ENCODE data around the gene IL22RA2. TPM values are rescaled to one million over a fixed set of nuclear protein-coding genes. Genes with fewer than 3 reads are reported as not detected.

Gene IL22RA2
- total and polyA plus RNA-seq, 2 experiments from 2014 or later, result not detected

DNA sequence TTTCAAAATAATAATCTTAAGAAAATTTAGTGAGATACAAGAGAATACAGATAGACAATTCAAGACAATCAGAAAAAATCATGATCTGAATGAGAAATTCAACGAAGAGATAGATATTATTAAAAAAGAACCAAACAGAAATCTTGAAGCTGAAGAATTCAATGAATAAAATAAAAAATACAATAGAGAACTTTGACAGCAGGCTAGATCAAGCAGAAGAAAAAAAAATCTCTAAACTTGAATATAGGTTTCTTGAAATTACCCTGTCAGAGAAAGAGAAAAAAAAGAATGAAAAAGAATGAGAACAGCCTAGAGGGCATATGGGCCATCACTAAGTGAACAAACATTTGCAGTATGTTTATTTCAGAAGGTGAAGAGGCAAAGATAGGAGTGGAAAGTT, 39.0 kb downstream of the IL22RA2 start:
- H3K36me3 ChIP-seq, result no peaks in the 10 kb centered on the region

DNA sequence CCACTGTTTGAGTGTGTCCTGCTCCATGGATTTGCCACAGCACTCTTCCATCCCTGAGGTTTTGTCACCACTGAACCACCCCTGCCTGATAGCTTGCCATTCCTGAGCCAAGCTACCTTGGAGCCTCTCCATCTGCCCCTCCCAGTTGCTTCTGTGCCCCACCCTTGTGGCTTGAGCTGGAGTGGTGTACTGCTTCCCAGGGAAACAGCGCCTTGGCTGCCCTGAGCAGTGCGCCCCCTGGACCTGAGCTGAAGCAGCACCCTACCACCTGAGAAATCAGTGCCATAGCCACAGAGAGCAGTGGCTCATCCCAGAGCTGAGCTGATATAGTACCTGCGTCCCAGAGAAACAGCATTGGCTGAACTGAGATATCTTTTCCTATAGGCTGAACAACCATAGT, 40.3 kb downstream of the IL22RA2 start:
- TF ChIP-seq, protein P1, sequence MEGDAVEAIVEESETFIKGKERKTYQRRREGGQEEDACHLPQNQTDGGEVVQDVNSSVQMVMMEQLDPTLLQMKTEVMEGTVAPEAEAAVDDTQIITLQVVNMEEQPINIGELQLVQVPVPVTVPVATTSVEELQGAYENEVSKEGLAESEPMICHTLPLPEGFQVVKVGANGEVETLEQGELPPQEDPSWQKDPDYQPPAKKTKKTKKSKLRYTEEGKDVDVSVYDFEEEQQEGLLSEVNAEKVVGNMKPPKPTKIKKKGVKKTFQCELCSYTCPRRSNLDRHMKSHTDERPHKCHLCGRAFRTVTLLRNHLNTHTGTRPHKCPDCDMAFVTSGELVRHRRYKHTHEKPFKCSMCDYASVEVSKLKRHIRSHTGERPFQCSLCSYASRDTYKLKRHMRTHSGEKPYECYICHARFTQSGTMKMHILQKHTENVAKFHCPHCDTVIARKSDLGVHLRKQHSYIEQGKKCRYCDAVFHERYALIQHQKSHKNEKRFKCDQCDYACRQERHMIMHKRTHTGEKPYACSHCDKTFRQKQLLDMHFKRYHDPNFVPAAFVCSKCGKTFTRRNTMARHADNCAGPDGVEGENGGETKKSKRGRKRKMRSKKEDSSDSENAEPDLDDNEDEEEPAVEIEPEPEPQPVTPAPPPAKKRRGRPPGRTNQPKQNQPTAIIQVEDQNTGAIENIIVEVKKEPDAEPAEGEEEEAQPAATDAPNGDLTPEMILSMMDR (IDR thresholded peaks at IDR 0.05; ENCODE audit: low read depth, low read length), result no peak
- no peak overlapping the region for H3K4me3 ChIP-seq
- H3K27me3 ChIP-seq, result no peaks in the 10 kb centered on the region
- no peaks in the 10 kb centered on the region for H3K9me3 ChIP-seq (ENCODE audit: low read depth)
- no peak for DNase-seq (ENCODE audit: low read depth in 1 of 2, low spot score in 1 of 2)
- H3K4me1 ChIP-seq (ENCODE audit: low read depth), result no peaks in the 10 kb centered on the region
- no peak overlapping the region for H3K27ac ChIP-seq
- H3K36me3 ChIP-seq, result no peaks in the 10 kb centered on the region

More for the DNA sequence above, 39.0 kb downstream of the IL22RA2 start:
- H3K27me3 ChIP-seq, result no peaks in the 10 kb centered on the region
- no peaks in the 10 kb centered on the region for H3K4me1 ChIP-seq (ENCODE audit: low read depth)
- DNase-seq (ENCODE audit: low read depth in 1 of 2, low spot score in 1 of 2), result no peak
- H3K4me3 ChIP-seq, result no peak overlapping the region
- H3K9me3 ChIP-seq (ENCODE audit: low read depth), result no peaks in the 10 kb centered on the region
- no peak overlapping the region for H3K27ac ChIP-seq
- TF ChIP-seq, protein P1 (IDR thresholded peaks at IDR 0.05; ENCODE audit: low read depth, low read length), result no peak

DNA sequence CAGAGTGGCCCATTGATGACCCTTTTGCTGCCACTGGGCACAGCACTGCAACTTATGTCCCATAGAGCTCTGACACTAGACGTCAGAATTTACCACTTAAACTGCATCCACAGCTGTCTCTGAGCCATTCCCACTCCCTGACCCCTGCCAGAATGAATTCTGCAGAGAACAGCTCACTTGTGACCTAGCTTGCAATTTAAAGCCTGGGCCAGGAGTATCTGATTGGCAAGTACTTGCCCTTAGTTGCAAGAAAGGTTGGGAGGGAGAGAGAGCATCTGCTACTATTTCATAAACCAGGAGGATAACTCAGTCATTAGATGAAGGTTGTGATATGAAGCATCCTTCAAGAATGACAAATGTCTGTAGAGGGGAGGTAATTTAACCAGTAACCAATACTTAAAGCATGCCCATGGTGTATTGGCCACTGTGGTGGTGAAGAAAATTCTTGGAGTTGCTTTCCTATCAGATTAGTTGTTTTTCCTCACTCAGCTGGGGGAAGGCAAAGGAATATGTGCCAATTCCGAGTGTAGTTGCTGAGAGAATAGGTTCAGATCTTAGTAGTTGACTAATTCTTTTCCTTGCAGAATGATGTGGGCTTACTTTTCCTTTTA, 46.5 kb downstream of the IL22RA2 start:
- H3K36me3 ChIP-seq, result no peaks in the 10 kb centered on the region
- no peak for DNase-seq (ENCODE audit: low read depth in 1 of 2, low spot score in 1 of 2)

DNA sequence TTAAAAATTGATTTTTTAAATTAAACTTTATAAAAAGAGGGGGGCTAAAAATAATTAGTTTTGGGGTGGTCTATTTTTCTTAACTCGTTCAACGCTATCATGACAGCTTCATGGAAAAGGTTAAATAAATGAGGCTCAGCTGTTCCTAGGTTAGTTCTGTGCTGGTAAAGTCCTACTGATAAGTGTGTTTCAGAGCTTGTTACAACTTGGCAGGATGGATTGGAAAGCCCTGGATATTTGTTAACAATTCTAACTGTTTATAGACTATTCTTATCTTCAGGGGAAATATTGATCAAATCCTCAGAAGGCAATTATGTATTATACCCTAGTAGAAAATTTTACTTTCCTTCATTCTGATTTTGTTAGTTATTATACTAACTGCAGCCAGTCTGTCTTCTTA, 50.4 kb downstream of the IL22RA2 start:
- TF ChIP-seq, protein P1 (IDR thresholded peaks at IDR 0.05; ENCODE audit: low read depth, low read length), result no peak
- no peaks in the 10 kb centered on the region for H3K4me1 ChIP-seq (ENCODE audit: low read depth)
- no peak overlapping the region for H3K4me3 ChIP-seq
- no peaks in the 10 kb centered on the region for H3K36me3 ChIP-seq
- DNase-seq (ENCODE audit: low read depth in 1 of 2, low spot score in 1 of 2), result no peak
- H3K9me3 ChIP-seq (ENCODE audit: low read depth), result no peaks in the 10 kb centered on the region
- H3K27me3 ChIP-seq, result no peaks in the 10 kb centered on the region
- H3K27ac ChIP-seq, result no peak overlapping the region

More for the DNA sequence above, 46.5 kb downstream of the IL22RA2 start:
- Histone ChIP-seq H3K27ac (no peak overlapping the region), H3K4me1 (ENCODE audit: low read depth) (no peaks in the 10 kb centered on the region), H3K27me3 (no peaks in the 10 kb centered on the region), H3K9me3 (ENCODE audit: low read depth) (no peaks in the 10 kb centered on the region), H3K4me3 (no peak overlapping the region)
- TF ChIP-seq, protein P1 (IDR thresholded peaks at IDR 0.05; ENCODE audit: low read depth, low read length), result no peak

DNA sequence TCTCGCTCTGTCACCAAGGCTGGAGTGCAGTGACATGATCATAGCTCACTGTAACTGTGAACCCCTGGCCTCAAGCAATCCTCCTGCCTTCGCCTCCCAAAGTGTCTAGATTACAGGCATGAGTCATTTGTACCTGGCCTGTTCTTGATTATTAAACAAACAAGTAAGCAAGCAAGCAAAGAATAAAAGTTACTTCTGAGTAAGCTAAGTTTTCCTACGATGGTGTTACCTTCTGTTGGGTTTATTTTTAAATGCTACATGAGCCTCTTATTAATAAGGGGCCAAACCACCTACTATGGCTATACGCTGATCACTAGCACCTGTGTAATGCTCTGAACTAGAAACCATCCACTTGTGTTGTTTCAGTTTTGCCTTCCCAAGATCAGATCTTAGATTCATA, 50.8 kb downstream of the IL22RA2 start:
- H3K27me3 ChIP-seq, result no peaks in the 10 kb centered on the region
- no peaks in the 10 kb centered on the region for H3K4me1 ChIP-seq (ENCODE audit: low read depth)
- TF ChIP-seq, protein P1 (IDR thresholded peaks at IDR 0.05; ENCODE audit: low read depth, low read length), result no peak
- no peak overlapping the region for H3K27ac ChIP-seq
- H3K36me3 ChIP-seq, result no peaks in the 10 kb centered on the region
- H3K4me3 ChIP-seq, result no peak overlapping the region
- no peaks in the 10 kb centered on the region for H3K9me3 ChIP-seq (ENCODE audit: low read depth)
- DNase-seq (ENCODE audit: low read depth in 1 of 2, low spot score in 1 of 2), result no peak

Measured in cardiac muscle cell (in vitro differentiated cells and primary cell).